OCI-LY7 (cell line): ENCODE results near the gene INSL3. TPM values are rescaled to one million over a fixed set of nuclear protein-coding genes. Genes with fewer than 3 reads are reported as not detected.

Experiments
- BruUV-seq: library from RNA; stranded (reverse); fragments of 400-500 nt; replicated peaks from 2 replicates; lab custom pipeline; 2021; lab: Mats Ljungman, UMichigan
- CTCF ChIA-PET: fragments of 300-600 bp; sonication (Branson Sonifier 250); formaldehyde crosslinking; loops from one replicate; lab custom pipeline; 2022; ENCODE audit warnings: antibody characterized with exemption; ENCODE audit not compliant: unreplicated experiment; lab: Charles Lee
- POLR2A ChIA-PET: fragments of 300-600 bp; sonication (Branson Sonifier 250); formaldehyde crosslinking; loops from one replicate; lab custom pipeline; 2022; ENCODE audit warnings: antibody characterized with exemption; lab: Charles Lee
- DNase-seq: peaks from one replicate; pipeline ENCODE4 v3.0.0-alpha.2; 2015; ENCODE audit warnings: low spot score
- H2AFZ ChIP-seq: fragments of 200-600 bp; sonication (generic), shearing (Covaris generic); 2 replicates; pipeline ENCODE4 v1.6.1; 2014; ENCODE audit warnings: mild to moderate bottlenecking, antibody characterized with exemption, low read length, moderate library complexity
- H3K27ac ChIP-seq: fragments of 200-600 bp; sonication (generic); 2 replicates; pipeline ENCODE4 v1.5.1; 2014; ENCODE audit warnings: mixed run types, low read depth, mild to moderate bottlenecking, moderate library complexity, low read length, inconsistent platforms; ENCODE audit not compliant: poor library complexity, severe bottlenecking
- H3K36me3 ChIP-seq: fragments of 200-600 bp; sonication (generic); 2 replicates; pipeline ENCODE4 v1.6.1; 2014; ENCODE audit warnings: mild to moderate bottlenecking, antibody characterized with exemption, low read length, moderate library complexity, mixed read lengths; ENCODE audit not compliant: insufficient read depth
- H3K4me1 ChIP-seq: fragments of 200-600 bp; sonication (generic); 2 replicates; pipeline ENCODE4 v1.5.1; 2014; ENCODE audit warnings: mild to moderate bottlenecking, low read length; ENCODE audit not compliant: insufficient read depth, poor library complexity, severe bottlenecking
- H3K4me2 ChIP-seq: fragments of 200-600 bp; sonication (generic); 2 replicates; pipeline ENCODE4 v1.6.1; 2014; ENCODE audit warnings: mild to moderate bottlenecking, low read length
- H3K4me3 ChIP-seq: fragments of 200-600 bp; sonication (generic); 2 replicates; pipeline ENCODE4 v1.5.1; 2014; ENCODE audit warnings: mild to moderate bottlenecking, low read depth, low read length; ENCODE audit not compliant: poor library complexity, severe bottlenecking
- H3K79me2 ChIP-seq: fragments of 200-600 bp; sonication (generic); 2 replicates; pipeline ENCODE4 v1.6.1; 2016; ENCODE audit warnings: low read depth, mild to moderate bottlenecking, low read length, moderate library complexity, mixed read lengths; ENCODE audit not compliant: insufficient read depth
- H3K9me2 ChIP-seq: fragments of 200-600 bp; sonication (generic); 2 replicates; pipeline ENCODE4 v1.6.1; 2016; ENCODE audit warnings: mild to moderate bottlenecking, low read length, mixed read lengths; ENCODE audit not compliant: insufficient read depth
- H3K9me3 ChIP-seq: fragments of 200-600 bp; sonication (generic); 2 replicates; pipeline ENCODE4 v1.6.1; 2014; ENCODE audit warnings: mild to moderate bottlenecking, mixed run types, low read length, mixed read lengths
- H4K20me1 ChIP-seq: fragments of 200-600 bp; sonication (generic); 2 replicates; pipeline ENCODE4 v1.6.1; 2014; ENCODE audit warnings: mild to moderate bottlenecking, antibody characterized with exemption, low read length, moderate library complexity, mixed read lengths; ENCODE audit not compliant: insufficient read depth
- CTCF ChIP-seq: fragments of 200-600 bp; sonication (generic); conservative IDR thresholded peaks from 2 replicates; pipeline ENCODE4 v1.5.1; 2014; ENCODE audit warnings: mild to moderate bottlenecking, antibody characterized with exemption, low read length, moderate library complexity, mixed read lengths
- EZH2phosphoT487 ChIP-seq: fragments of 200-600 bp; sonication (generic); IDR thresholded peaks from 2 replicates; pipeline ENCODE4 v1.6.1; 2018; ENCODE audit warnings: low read depth, borderline replicate concordance, mild to moderate bottlenecking, mixed run types, antibody characterized with exemption, low read length, moderate library complexity, mixed read lengths
- intact Hi-C: fragments of 100-400 bp; cut with micrococcal nuclease; formaldehyde crosslinking; loops from one replicate; pipeline ENCODE4 v1.10.0; 2022; ENCODE audit not compliant: unreplicated experiment
- total RNA-seq, 2 experiments: library from RNA; depleted of rRNA in 1 of 2; stranded (reverse); fragments of >200 nt in 1 of 2; shearing (Covaris generic) in 1 of 2; gene quantifications; 2 replicates each; pipeline ENCODE4 v1.2.3, GENCODE V29; 2014 to 2022

The INSL3 gene
- total RNA-seq, 2 experiments from 2014 or later, result 0.25 to 0.38 TPM

GRCh38 chr19:17807731-17808316, 13.5 kb downstream of the INSL3 start:
- no peak for DNase-seq
- Histone ChIP-seq H2AFZ (no peak overlapping the region), H3K79me2 (no peaks in the 10 kb centered on the region), H3K4me3 (no peak overlapping the region), H3K4me2 (no peak overlapping the region), H3K9me2 (no peaks in the 10 kb centered on the region), H3K36me3 (no peaks in the 10 kb centered on the region), H3K9me3 (no peaks in the 10 kb centered on the region), H3K27ac (no peak overlapping the region), H3K4me1 (no peaks in the 10 kb centered on the region), H4K20me1 (no peaks in the 10 kb centered on the region)
- no TSS peak for BruUV-seq
- POLR2A ChIA-PET, result no interaction called here
- intact Hi-C loops, result no loop called here
- CTCF ChIA-PET, result no interaction called here
- TF ChIP-seq CTCF (no peak), EZH2phosphoT487 (no peak)

GRCh38 chr19:17806945-17807344, 14.4 kb downstream of the INSL3 start:
- no peaks in the 10 kb centered on the region for H3K9me2 ChIP-seq
- no peaks in the 10 kb centered on the region for H3K79me2 ChIP-seq
- H3K4me3 ChIP-seq, result no peak overlapping the region
- H3K27ac ChIP-seq, result no peak overlapping the region
- BruUV-seq, result no TSS peak
- intact Hi-C loops, result no loop called here
- no peaks in the 10 kb centered on the region for H3K9me3 ChIP-seq
- no peak overlapping the region for H3K4me2 ChIP-seq
- TF ChIP-seq CTCF (no peak), EZH2phosphoT487 (no peak)
- H4K20me1 ChIP-seq, result no peaks in the 10 kb centered on the region
- H3K36me3 ChIP-seq, result no peaks in the 10 kb centered on the region
- DNase-seq, result no peak
- POLR2A ChIA-PET, result no interaction called here
- CTCF ChIA-PET, result no interaction called here
- no peak overlapping the region for H2AFZ ChIP-seq
- H3K4me1 ChIP-seq, result no peaks in the 10 kb centered on the region

GRCh38 chr19:17805427-17805826, 15.9 kb downstream of the INSL3 start:
- no peaks in the 10 kb centered on the region for H3K36me3 ChIP-seq
- intact Hi-C loops, result no loop called here
- no peak for TF ChIP-seq EZH2phosphoT487
- TF ChIP-seq CTCF, result no peak
- no peaks in the 10 kb centered on the region for H3K9me2 ChIP-seq
- H3K27ac ChIP-seq, result no peak overlapping the region
- no peaks in the 10 kb centered on the region for H3K4me1 ChIP-seq
- H4K20me1 ChIP-seq, result no peaks in the 10 kb centered on the region
- no peak overlapping the region for H3K4me3 ChIP-seq
- ChIA-PET POLR2A (interaction anchor here (1.0 kb wide), 1 partner anchor 34 kb away, joined by 4 read pairs; no protein-coding TSS in a partner anchor), CTCF (no interaction called here)
- no peaks in the 10 kb centered on the region for H3K79me2 ChIP-seq
- no peak overlapping the region for H3K4me2 ChIP-seq
- H2AFZ ChIP-seq, result no peak overlapping the region
- H3K9me3 ChIP-seq, result no peaks in the 10 kb centered on the region
- no TSS peak for BruUV-seq
- DNase-seq, result no peak
